ENCODE data around the gene C9orf153.
A peak's percentile ranks its signal among the peaks of the same experiment; 100 is the strongest.
"Not testable (repeated sequence)": the region's sequence is repeated elsewhere in the genome, so short reads cannot be mapped to it uniquely, and the experiment has no call there.

C9orf153 gene

DNA sequence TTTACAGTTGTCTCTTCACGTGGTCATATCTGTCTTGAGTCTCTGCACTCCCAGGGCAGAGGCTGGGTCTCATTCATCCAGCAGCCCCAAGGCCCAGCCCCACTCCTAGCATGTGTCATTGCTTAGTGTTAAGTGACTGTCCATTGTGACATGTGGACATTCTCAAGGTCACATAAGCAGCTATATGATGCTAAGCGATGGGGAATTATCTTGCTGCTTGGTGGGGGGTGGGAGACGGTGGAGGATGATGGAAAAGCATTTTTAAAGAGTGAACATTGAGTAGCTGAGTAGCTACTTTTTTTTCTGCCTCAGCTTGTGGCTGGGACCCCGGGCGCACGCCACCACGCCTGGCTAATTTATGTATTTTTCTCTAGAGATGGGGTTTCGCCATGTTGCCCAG lies at the start of gene C9orf153:
C9orf153 (minus strand) TSS at position 101 of the 400 bp plus-strand sequence. CDS start 30,054 bp downstream, outside the sequence.
- DNase-seq = no peak

DNA sequence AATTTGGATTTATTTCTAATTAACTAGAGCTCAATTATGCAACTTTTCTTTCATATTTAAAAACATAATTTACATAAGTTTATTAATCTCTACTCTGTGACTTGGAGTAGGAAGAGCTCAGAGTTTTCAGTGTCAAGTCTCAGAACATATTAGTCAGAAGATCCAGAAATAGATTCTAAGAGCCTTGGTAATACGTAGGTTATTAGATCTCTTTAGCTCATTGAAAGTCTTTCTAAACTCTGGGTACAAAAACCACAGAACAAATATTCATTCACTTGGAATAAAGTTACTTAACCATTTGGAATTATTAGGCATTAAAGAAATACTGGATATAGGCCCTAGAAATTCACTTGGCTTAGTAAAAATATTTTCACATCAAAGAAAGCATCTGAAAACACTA lies 49.2 kb upstream of the C9orf153 start:
- no peak for DNase-seq

DNA sequence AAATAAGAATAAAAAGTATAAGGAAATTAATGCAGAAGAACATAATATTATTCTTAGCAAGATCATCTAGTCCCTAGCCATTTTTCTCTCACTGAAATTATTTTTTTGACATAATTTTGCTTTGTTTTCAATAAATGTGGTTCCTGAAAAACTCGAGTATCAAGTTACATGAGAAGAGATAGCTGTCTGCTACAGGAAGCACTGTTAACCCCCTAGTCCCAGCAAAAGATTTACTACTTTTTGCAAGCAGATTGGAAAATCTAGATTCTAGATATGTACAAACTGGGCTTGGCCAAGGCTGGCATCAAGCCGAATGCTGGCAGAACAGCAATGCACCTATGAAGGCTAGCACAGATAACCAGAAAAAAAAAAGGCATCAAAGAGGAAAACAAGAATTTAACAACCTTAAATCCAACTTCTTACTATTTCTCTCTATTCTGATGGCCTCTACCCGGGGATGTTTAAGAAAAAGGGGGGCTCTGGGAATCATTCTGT lies 44.8 kb upstream of the C9orf153 start:
- no peak for DNase-seq

DNA sequence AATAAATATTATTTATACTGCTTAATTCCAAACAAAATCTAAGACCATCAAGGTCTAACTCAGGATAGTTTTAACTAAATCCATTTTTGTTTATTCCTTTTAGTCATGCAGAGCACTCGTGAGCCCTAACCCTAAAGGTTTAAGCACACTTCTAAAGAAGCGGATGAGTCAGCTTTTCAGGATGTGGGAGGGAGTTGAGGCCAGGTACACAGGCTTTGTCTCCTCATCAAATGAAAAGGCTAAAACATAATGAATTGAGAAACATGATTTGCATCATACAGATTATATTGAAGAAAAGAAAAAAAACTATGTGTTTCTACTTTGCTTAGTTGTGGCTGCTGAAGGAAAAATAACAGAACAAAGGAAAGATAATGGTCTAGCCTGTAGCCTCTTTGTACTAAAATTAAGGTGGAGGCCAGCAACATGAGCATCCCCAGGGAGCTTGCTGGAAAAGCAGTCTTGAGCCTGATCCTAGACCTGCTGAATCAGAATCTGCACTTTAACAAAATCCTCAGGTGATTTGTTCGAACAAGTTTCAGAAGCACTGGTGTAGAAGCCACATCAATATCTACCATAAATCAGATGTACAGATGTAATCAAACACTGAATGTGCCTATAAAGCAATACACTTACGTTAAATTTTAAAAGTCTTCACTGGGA lies 44.0 kb upstream of the C9orf153 start:
- peak; percentile 39 for DNase-seq

DNA sequence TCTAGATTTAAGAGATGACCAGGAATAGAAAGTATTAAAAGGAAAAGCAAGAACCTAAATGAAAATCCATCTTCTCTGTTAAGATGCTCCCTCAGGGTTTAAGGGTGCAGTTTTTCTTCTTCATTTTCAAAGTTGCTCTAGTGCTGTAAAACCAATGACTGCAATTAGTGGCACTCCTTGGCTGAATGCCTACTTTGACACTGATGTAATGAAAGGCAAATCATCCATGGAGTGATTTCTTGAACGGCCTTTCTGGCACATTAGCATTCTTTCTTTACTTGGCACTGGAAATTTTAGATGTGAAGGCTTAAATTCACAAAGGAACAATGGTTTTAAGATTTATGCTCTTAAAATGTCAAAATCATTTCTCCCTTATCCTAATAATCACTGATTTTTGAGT lies 42.2 kb upstream of the C9orf153 start:
- no peak for DNase-seq

DNA sequence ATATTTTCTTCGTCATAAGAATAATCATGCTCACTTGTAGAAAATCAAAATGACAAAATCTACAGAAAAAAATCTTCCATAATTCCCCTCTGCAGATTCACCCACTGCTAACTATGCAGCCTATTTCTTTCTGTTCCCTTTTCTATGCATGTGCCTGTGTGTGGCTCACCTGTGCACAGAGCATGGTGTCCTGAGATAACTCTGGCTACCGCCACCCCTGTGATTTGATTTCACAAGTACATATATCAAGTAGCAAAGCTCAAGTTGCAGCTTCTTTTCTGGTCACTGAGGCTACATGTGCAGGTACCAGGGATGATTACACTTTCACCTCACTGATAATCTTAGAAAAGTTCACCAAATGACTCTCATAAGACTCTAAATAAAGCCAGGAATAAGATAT lies 41.2 kb upstream of the C9orf153 start:
- no peak for DNase-seq

DNA sequence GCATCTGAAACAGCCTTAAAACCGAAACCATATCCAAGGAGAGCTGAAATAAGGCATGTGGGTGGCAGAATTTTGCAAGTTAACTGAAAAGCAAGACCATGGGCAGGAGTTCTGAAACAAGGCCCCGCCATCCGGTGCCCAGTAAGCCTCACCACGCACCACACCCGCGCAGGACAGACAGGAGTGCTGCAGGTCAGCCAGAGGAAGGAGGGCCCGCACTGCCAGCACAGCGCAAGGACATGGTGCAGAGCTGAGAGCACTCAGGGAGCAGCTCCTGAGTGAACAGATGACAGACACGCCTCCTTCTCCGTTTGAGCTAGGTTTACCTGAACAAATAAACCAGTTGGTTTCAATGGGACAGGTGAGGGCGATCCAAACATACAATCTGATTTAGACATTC lies 39.4 kb upstream of the C9orf153 start:
- DNase-seq = no peak

DNA sequence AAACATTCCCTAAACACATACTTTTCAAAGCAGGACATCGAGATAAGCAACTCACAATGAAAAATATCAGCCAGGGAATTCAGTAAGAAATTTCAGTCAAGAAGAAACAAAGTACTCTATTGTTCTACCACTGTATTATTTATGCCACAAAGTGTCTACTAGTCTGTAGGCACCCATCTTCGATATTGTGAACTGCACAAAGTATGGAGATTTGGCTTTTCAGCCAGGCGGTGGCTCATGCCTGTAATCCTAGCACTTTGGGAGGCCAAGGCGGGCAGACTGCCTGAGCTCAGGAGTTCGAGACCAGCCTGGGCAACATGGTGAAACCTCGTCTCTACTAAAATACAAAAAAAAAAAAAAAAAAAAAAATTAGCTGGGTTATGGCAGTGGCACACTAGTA lies 30.9 kb upstream of the C9orf153 start:
- DNase-seq = not testable (repeated sequence)

DNA sequence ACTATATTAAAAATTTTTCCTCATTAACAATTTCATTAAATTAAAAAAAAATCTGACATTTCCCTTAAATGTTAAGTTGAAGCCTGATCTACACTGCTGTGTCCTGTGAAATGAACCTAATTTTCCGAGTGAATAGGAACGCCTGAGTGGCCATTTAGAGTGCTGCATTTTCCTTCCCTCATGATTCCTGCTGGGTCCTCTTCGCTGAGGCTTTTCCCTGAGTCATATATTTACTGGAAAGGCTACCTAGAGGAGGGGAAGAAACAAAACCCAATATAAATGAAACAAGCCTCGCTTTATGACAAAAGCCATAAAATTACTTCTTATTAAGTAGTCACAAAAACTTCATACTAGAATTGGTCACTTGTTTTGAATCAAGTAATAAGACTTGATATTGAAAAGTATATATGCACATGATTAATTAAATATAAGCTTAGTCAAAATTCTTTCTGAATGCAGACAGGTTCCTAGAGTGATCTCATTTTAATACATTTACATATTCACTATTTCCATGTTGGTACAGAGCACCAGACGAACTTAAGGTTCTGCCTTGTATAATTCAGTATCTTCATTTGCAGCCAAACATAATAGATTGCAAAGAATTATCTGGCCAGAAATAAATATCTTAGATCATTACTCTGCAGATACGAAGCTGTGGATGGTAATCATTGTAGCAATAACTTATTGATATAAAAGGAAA lies 29.2 kb upstream of the C9orf153 start:
- no peak for DNase-seq

DNA sequence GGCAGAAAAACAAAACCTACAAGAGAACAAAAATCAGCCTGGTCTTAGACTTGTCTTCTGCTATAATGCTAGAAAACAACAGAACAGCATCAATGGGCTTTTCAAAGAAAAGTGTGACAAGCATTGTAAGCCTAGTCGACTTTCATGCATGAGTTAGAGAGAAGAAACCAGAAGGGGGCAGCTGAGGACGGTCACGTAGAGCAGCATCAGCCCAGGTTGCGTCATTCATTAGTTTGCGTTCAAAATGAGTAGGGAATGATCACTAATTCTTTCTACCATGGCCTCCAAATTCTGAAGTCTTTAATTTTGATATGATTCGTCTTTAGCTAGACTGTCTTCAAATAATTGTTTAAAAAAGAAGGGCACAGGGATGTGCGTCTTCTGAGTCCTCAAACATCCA lies 27.6 kb upstream of the C9orf153 start:
- peak; percentile 15 for DNase-seq

DNA sequence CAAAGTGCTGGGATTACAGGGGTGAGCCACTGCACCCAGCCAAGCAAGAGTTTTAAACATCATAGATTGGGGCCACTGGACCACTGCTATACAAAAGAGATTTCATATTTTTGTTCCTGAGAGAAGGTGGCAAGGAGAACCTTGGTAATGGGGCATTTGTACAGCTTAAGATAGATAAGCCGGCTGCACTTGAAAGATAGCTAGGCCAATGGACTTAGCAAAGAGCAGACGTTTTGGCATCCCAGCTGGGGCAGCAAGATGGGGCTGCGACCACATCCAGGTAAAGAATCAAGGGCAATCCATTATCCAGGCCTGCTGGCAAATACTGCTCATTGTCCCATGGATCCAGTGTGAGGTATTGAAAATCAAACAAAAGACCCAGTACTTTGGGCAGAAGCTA lies 26.8 kb upstream of the C9orf153 start:
- no peak for DNase-seq

DNA sequence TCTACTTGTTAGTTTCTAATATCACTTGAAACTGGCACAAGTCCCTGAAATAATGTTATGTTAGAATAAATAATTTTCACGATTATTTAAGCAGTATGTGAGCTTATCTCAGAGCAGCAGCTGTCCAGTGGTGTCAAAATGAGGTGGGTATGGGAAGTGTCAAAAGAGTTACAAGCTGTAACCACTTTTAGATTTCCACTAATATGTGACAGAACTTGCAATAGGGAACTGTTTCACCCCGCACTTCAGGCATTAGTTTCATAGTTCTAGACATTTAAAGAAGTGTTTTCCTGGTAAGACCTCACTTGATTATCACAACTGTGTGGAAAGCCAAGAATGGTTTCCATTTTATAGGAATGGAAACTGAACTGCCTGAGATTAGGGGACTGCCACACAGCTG lies 25.8 kb upstream of the C9orf153 start:
- no peak for DNase-seq

DNA sequence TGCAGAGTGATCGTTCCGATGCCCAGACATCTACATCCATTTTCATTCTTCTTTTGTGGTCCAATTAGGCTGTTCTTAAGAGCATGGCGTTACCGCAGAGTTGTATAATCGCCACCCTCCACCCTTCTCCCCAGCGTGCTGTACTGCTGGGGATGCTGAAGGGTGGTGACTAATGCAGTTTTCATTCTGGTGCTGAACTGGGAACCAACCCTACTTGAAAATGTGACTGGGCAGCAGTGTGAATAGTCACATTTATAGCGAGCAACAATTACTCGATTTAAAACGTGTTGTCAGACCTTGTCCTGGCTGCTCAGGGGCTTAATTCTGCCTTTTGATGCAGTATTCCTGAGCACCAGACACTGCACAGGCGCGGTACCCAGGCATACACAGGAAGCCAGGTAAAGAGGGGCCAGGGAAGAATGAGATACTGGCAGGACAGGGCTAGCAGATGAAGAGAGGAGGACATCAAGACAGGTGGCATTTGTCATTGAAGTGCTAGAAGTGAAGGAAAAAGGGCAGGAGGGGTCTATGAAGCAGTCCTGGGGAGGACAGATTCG lies 23.6 kb upstream of the C9orf153 start:
- no peak for DNase-seq

DNA sequence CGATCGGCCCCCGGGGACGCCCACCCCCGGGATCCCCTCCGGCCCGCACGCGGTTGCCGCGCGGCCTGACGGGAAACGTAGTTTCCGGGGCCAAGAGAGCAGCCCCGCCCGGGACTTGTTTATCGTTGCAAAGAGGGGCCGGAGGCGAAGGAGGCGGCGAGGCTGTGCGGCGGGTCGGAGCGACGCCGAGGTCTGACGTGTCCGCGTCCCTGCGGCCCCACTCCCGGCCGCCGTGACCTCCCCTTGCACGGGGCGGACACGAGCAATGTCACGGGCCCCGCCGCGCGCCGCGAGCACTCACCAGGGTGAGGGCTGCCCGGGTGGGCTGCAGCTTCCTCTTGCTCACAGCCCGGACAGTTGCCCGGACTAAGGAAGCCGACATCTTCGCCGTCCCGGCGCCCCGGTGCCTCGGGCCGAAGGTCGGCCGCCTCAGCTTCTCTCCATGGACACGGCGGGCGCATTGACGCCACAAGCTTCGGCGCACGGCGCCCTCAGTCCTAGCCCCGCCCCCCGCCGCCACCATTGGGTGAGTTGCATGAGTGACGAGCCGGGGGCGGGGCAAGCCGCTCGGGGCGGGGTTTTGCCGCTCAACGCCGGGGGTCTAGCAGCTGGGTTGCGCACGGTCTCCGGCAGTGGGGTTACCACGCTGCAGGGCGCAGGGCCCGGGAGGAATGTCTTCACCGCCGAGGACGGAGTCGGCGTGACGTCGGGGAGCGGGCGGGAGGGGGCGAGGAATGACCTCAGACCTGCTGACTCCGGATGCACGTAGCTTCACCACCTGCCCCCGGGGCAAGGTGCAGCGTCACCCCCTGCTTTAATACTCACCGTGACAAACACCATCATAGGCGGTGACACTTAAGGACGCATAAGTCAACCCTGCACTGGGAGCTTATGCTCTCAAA lies 22.9 kb upstream of the C9orf153 start, which contains the start of gene ISCA1:
ISCA1 (minus strand) TSS at position 462 of the 902 bp plus-strand sequence; CDS start at position 382, 80 bp downstream.
- peak; percentile 97 for DNase-seq

DNA sequence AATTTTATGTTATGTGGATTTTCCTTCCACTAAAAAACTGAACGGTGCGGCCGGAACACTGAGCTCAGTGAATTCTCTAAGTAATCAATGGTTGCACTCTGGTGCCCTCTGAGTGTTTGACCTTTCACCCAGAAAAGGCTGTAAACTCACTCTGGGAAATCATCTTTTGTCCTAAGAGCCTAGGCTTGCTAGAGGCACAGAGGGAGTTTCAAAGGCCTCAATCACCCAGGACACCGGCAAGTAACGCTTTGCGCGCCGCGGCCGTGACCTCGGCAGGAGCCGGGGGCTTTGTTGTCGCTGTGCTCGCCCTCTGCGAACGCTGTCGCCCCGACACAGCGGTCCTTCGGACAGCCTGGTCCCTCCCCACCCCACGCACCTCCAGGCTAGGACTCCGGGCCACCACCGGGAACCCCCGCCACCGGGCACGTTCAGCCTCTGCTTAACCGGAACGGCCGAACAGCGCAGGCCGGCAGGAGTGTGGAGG lies 22.2 kb upstream of the C9orf153 start:
- no peak for DNase-seq

DNA sequence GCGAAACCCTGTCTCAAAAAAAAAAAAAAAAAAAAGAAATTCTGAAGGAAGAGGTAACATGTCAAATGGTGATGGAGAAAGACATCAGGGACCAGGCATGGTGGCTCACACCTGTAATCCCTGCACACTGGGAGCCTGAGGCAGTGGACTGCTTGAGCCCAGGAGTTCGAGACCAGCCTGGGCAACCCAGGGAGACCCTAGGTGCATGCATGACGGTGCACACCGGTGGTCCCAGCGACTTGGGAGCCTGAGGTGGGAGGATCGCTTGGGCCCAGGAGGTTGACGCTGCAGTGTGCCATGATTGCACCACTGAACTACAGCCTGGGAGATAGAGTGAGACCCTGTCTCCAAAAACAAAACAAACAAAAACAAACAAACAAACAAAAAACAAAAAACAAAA lies 21.1 kb upstream of the C9orf153 start:
- no peak for DNase-seq

DNA sequence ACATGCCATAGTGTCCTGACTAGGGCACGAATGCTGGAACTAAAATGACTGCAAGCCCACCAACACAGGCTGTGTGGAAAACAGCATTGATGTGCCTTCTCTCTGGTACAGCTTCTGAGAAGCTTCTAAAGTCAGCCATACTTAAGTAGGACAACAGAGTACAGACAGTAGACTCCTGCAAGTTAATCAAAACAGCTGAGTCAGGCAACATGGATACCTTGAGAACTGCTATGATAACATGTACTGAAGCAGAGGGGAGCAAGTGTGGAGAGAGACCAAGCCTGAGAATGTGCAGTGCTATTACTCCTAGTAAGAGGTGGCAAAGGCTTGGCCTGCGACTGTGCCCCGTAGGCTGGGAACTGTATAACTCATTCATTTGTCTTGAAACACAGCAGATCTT lies 20.4 kb upstream of the C9orf153 start:
- no peak for DNase-seq

DNA sequence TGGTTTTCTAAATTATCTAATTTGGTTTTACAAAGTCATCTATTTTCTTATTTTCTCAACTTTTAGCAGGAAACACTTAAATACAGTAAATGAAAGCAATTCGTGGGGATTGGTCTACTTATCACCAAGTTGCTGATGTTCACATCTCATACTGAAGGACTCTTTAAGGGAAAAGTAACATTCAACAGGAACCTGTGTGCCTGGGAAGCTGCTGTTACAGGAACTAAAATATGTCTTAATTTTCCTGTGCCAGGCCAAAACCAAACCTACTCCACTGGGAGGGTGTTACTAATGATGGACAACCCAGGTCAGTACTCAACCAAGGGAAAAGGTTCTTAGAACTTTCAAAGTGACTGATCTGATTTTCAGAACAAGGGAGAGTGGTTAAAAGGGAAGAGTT lies 17.6 kb upstream of the C9orf153 start:
- no peak for DNase-seq

DNA sequence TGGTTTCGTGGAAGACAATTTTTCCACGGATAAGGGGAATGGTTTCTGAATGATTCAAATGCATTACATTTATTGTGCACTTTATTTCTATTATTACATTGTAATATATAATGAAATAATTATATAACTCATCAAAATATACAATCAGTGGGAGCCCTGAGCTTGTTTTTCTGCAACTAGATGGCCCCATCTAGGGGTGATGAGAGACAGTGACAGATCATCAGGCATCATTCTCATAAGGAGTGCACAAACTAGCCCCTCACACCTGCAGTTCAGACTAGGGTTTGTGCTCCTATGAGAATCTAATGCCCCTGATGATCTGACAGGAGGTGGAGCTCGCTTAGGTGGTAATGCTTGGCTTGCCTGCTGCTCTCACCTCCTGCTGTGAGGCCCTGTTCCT lies 16.5 kb upstream of the C9orf153 start:
- no peak for DNase-seq

DNA sequence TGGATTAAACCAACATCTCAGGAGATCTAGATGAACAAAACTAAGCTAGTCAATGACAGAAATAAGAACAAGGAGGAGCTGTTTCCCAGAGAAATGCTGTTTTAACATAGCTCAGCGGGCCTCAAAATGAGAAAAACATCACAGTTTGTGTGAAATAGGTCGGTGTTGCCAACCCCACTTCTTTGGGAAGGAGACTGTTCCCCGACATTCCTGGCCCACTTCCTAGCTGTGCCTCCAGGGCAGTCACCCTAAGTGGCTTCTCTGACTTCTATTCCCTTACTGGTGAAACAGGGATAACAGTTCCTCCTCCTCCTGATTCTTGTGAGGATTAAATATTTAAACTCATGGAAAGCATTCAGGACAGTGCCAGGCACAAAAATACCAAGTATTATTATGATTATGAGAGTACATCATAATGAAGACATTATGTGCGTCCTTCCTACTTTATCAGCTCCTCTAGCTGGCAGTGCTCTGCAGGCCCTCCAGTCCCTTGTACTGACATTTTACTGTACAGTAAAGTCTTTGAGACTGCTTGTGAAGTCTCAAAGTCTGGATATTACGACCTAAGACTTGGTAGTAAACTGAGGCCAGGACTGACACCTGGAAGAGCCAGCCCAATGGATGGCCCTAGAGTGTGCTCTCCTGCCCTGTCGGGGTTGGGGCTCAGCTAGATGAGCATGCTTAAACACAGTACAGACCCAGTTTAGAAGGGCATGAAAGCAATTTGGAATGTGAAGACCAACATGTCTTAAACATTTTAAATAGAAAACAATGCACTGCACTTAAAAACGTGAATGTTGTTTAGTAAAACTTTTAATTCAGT lies 15.6 kb upstream of the C9orf153 start:
- DNase-seq = no peak

DNA sequence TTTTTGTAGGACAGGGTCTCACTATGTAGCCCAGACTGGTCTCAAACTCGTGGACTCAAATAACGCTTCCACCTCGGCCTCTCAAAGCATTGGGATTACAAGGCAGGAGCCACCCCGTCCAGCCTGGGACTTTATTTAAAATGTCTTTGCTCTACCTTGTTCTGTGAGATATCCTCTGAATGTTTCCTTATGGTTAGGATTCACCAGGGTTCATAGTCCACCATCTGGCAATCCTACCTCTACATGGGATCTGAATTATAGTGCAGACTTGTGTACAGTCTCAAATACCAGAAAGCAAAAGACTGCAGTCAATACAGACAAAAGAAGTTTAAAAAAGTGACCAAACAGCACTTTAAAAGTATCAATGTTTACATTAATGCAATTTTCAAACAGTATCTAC lies 12.8 kb upstream of the C9orf153 start:
- no peak for DNase-seq

DNA sequence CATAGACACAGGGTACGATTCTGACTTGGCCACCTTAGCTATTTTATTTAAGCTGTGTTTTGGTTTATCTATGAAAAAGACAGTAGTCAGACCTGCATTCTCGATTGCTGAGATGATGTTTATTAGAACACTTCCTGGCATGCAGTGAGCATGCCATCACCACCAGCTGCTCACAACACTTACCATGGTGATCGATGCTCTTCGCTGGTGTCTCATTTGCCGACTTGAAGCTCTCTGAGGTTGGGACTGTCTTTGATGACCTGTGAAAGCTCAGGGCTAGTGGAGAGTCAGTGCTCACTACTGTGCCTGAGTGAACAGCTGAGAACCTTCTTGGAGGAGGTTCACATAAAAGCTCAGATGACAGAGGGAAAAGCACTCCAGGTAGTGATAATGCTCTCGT lies 4.4 kb upstream of the C9orf153 start:
- DNase-seq = no peak

Measured in CD4-positive, alpha-beta T cell treated with Interleukin-10 for 1 hour (primary cell).